Glutamatergic neuron (in vitro differentiated cells): ENCODE results near the gene SLC4A7. TPM values are rescaled to one million over a fixed set of nuclear protein-coding genes. Genes with fewer than 3 reads are reported as not detected.
"Not testable (repeated sequence)": the region's sequence is repeated elsewhere in the genome, so short reads cannot be mapped to it uniquely, and the experiment has no call there.

Experiments
- DNase-seq: peaks from one replicate; pipeline ENCODE4 v3.0.0; 2022
- H3K27ac Mint-ChIP-seq: one replicate; pipeline ENCODE4 v1.8.0; 2020; ENCODE audit warnings: mild to moderate bottlenecking, mixed read lengths, inconsistent platforms; ENCODE audit not compliant: unreplicated experiment
- H3K27me3 Mint-ChIP-seq: one replicate; pipeline ENCODE4 v1.8.0; 2020; ENCODE audit warnings: mild to moderate bottlenecking, moderate library complexity, mixed read lengths, inconsistent platforms; ENCODE audit not compliant: unreplicated experiment
- H3K36me3 Mint-ChIP-seq: one replicate; pipeline ENCODE4 v1.8.0; 2020; ENCODE audit warnings: mild to moderate bottlenecking, mixed read lengths, inconsistent platforms; ENCODE audit not compliant: unreplicated experiment
- H3K4me1 Mint-ChIP-seq: one replicate; pipeline ENCODE4 v1.8.0; 2020; ENCODE audit warnings: mild to moderate bottlenecking, low read depth, mixed read lengths, inconsistent platforms; ENCODE audit not compliant: unreplicated experiment
- H3K4me3 Mint-ChIP-seq: one replicate; pipeline ENCODE4 v1.8.0; 2020; ENCODE audit warnings: mild to moderate bottlenecking, mixed read lengths, inconsistent platforms; ENCODE audit not compliant: unreplicated experiment
- H3K9me3 Mint-ChIP-seq: one replicate; pipeline ENCODE4 v1.8.0; 2020; ENCODE audit warnings: mild to moderate bottlenecking, moderate library complexity, mixed read lengths, inconsistent platforms; ENCODE audit not compliant: unreplicated experiment
- total RNA-seq: library from RNA; stranded (reverse); fragmentation: NEBNext Ultra II Directional; extraction: Animal tissue kit (Norgen Biotek cat#: 25700); gene quantifications from one replicate; pipeline ENCODE4 v1.2.1, GENCODE V29; 2021; ENCODE audit not compliant: unreplicated experiment
- TF ChIP-seq, protein P1 (sequence below): fragments of 200-600 bp; sonication (generic); IDR thresholded peaks from one replicate; pipeline ENCODE4 v1.5.0; 2021; ENCODE audit not compliant: partially characterized antibody, unreplicated experiment

Gene SLC4A7
- total RNA-seq, 1 donor from 2014 or later, result 67.0 TPM

DNA sequence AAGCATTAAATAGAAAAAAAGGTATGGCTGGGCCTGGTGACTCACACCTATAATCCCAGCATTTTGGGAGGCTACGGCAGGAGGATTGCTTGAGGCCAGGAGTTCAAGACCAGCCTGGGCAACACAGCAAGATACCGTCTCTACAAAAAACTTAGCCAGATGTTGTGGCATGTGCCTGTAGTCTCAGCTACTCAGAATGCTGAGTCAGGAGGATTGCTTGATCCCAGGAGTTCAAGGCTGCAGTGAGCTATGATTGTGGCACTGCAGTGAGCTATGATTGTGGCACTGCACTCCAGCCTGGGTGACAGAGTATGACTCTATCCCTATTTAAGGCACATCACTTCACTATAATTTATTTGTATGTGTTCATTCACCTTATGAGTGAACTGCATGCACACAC, 54.3 kb downstream of the SLC4A7 start:
- Mint-ChIP-seq H3K36me3 (no peaks in the 10 kb centered on the region), H3K4me1 (no peaks in the 10 kb centered on the region), H3K27me3 (no peaks in the 10 kb centered on the region), H3K9me3 (peaks cover 2% of the 10 kb centered on the region), H3K4me3 (no peak overlapping the region), H3K27ac (no peak overlapping the region)
- no peak for DNase-seq
- TF ChIP-seq, protein P1, sequence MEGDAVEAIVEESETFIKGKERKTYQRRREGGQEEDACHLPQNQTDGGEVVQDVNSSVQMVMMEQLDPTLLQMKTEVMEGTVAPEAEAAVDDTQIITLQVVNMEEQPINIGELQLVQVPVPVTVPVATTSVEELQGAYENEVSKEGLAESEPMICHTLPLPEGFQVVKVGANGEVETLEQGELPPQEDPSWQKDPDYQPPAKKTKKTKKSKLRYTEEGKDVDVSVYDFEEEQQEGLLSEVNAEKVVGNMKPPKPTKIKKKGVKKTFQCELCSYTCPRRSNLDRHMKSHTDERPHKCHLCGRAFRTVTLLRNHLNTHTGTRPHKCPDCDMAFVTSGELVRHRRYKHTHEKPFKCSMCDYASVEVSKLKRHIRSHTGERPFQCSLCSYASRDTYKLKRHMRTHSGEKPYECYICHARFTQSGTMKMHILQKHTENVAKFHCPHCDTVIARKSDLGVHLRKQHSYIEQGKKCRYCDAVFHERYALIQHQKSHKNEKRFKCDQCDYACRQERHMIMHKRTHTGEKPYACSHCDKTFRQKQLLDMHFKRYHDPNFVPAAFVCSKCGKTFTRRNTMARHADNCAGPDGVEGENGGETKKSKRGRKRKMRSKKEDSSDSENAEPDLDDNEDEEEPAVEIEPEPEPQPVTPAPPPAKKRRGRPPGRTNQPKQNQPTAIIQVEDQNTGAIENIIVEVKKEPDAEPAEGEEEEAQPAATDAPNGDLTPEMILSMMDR, result no peak

DNA sequence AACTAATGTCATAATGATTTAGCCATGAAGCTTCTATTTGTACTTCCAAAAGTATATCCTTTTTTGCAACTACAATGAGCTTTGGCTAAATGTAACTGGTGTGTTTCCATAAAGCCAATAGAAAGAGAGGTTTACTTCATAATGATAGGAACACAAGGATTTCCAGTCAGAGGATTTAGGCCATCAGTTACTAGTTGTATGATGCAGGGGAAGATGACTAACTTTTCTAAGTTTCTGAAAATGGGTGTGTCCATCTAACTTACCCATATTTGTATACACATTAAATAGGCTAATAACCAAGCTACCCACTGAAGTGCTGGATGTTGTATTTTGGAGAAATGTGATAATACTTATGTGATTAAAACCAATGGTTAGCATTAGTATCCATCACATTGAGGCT, 55.7 kb downstream of the SLC4A7 start:
- Mint-ChIP-seq H3K4me3 (no peak overlapping the region), H3K36me3 (no peaks in the 10 kb centered on the region), H3K27ac (no peak overlapping the region)

DNA sequence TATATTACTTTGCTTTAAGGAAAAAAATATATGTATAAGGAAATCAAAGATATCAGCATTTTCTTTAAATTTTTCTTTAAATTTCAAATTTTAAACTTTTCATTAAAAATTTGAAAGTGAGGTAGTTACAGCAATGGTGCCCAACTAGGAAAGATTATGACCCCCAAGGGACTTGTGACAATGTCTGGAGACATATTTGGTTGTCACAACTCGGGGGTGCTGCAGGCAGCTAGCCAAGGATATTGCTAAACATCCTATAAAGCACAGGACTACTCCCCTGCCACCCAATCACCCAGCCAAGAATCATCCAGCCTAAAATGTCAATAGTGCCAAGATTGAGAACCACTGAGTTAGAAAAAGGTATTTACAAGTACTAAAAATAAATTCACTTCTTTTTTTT, 57.3 kb downstream of the SLC4A7 start:
- Mint-ChIP-seq H3K4me3 (no peak overlapping the region), H3K27me3 (no peaks in the 10 kb centered on the region), H3K27ac (no peak overlapping the region), H3K4me1 (no peaks in the 10 kb centered on the region), H3K9me3 (peaks cover 2% of the 10 kb centered on the region), H3K36me3 (no peaks in the 10 kb centered on the region)
- TF ChIP-seq, protein P1, result no peak
- DNase-seq, result no peak

More for the DNA sequence above, 55.7 kb downstream of the SLC4A7 start:
- TF ChIP-seq, protein P1, result no peak
- Mint-ChIP-seq H3K27me3 (no peaks in the 10 kb centered on the region), H3K9me3 (peaks cover 2% of the 10 kb centered on the region), H3K4me1 (no peaks in the 10 kb centered on the region)
- DNase-seq, result no peak

DNA sequence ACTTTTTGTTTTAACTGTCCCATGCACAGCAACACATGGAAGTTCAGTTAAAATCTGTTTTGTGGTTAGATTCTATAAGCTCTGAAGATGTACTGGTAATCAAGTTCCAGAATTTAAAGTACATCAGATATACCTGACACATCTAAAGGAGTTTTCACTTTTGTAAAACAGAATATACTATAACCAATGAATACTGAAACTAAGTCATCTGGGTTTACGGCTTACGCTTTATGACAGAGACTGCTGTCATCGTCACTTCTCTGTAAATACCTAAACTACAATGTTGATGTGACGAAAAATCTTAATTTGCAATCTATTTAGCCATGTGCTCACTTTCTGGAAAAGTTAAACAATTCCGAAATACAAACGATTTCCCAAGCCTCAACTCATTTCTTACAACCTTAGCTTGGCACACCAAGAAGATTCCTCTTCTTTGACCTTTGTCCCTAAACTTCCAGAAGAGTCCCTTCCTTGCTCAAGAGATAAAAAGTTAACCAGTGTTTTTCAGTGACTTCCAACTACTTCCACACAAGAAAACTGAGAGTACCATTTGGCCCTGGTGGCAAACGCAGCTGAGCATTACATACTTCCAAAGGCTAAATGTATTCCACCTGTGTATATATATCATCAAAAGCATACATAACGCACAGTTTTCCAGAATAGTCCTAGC, 58.2 kb downstream of the SLC4A7 start:
- Mint-ChIP-seq H3K36me3 (no peaks in the 10 kb centered on the region), H3K4me3 (no peak overlapping the region), H3K27me3 (no peaks in the 10 kb centered on the region), H3K9me3 (peaks cover 2% of the 10 kb centered on the region), H3K27ac (no peak overlapping the region), H3K4me1 (no peaks in the 10 kb centered on the region)
- TF ChIP-seq, protein P1, result no peak
- no peak for DNase-seq

DNA sequence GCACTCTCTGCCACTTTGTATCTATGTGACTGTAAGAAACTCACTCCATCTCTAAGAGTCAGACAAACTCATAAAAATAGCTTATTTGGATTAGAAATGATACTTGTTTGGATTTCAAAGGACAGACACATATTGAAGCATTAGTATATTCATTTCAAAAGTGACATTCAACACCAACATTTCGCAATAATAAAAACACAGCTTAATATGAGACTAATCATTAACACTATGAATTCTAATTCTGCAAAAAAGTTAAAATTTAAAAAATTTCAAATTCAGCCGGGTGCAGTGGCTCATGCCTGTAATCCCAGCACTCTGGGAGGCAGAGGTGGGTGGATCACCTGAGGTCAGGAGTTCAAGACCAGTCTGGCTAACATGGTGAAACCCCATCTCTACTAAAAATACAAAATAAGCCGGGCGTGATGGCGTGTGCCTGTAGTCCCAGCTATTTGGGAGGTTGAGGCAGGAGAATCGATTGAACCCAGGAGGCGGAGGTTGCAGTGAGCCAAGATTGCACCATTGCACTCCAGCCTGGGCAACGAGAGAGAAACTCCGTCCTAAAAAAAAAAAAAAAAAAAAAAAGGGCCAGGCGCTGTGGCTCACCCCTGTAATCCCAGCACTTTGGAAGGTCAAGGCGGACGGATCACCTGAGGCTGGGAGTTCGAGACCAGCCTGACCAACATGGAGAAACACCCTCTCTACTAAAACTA, 59.2 kb downstream of the SLC4A7 start:
- not testable (repeated sequence) for H3K9me3 Mint-ChIP-seq, H3K27me3 Mint-ChIP-seq, H3K4me1 Mint-ChIP-seq, H3K36me3 Mint-ChIP-seq, H3K4me3 Mint-ChIP-seq, H3K27ac Mint-ChIP-seq, DNase-seq
